Endothelial cell of umbilical vein (primary cell): ENCODE results near the gene LYSMD2. TPM values are rescaled to one million over a fixed set of nuclear protein-coding genes. Genes with fewer than 3 reads are reported as not detected.

ENCODE experiments used
- BruUV-seq: library from RNA; stranded (reverse); fragments of 400-500 nt; replicated peaks from 2 replicates; lab custom pipeline; 2021; lab: Mats Ljungman, UMichigan
- CTCF ChIA-PET: fragments of 300-600, 350-600 bp; sonication (Branson Sonifier 250); formaldehyde crosslinking; loops from one replicate; lab custom pipeline; 2021; ENCODE audit warnings: antibody characterized with exemption, inconsistent platforms; lab: Charles Lee
- POLR2A ChIA-PET: fragments of 300-600, 350-600 bp; sonication (Branson Sonifier 250); formaldehyde crosslinking; loops from one replicate; lab custom pipeline; 2021; ENCODE audit warnings: antibody characterized with exemption, inconsistent platforms; lab: Charles Lee
- DNase-seq: peaks from one replicate; pipeline ENCODE4 v3.0.0-alpha.2; 2011; ENCODE audit warnings: low read depth, low spot score
- FAIRE-seq: peaks from 2 replicates; lab custom pipeline; 2011; peaks lifted over from hg19 to GRCh38; lab: Jason Lieb, UNC
- H2AFZ ChIP-seq: 2 replicates; pipeline ENCODE4 v1.6.0; 2012; ENCODE audit warnings: low read depth, low read length, control low read depth, inconsistent platforms
- H3K27ac ChIP-seq: 2 replicates; pipeline ENCODE4 v1.5.1; 2011; ENCODE audit warnings: low read depth, mild to moderate bottlenecking, control low read depth, low read length, moderate library complexity; ENCODE audit not compliant: insufficient read depth
- H3K27me3 ChIP-seq, 2 experiments: 2 replicates each; pipeline versions ENCODE4 v1.6.0 to v1.6.1; 2011; ENCODE audit warnings: low read length in 2 of 2, mixed read lengths in 1 of 2; ENCODE audit not compliant: control insufficient read depth in 2 of 2, insufficient read depth in 2 of 2
- H3K36me3 ChIP-seq, 2 experiments: 2 replicates in 1 of 2; 3 replicates in 1 of 2; pipeline ENCODE4 v1.5.1; 2011; ENCODE audit warnings: low read length in 2 of 2, mild to moderate bottlenecking in 1 of 2, moderate library complexity in 1 of 2; ENCODE audit not compliant: control insufficient read depth in 2 of 2, insufficient read depth in 2 of 2; ENCODE audit errors: extremely low read depth in 1 of 2
- H3K4me1 ChIP-seq: 3 replicates; pipeline ENCODE4 v1.5.1; 2011; ENCODE audit warnings: mild to moderate bottlenecking, low read length; ENCODE audit not compliant: control insufficient read depth, insufficient read depth; ENCODE audit errors: extremely low read depth
- H3K4me2 ChIP-seq: 2 replicates; pipeline ENCODE4 v1.6.1; 2011; ENCODE audit warnings: low read length, control low read depth, mixed read lengths; ENCODE audit not compliant: insufficient read depth
- H3K4me3 ChIP-seq, 3 experiments: fragments of 200-600 bp in 1 of 3; sonication (generic), shearing (Covaris generic) in 1 of 3; replicated peaks in 1 of 3; 2 replicates each; pipeline ENCODE4 v1.5.1; 2011 to 2016; ENCODE audit warnings: control low read depth in 3 of 3, low read length in 3 of 3, mild to moderate bottlenecking in 2 of 3, inconsistent platforms in 1 of 3, low read depth in 1 of 3, moderate library complexity in 1 of 3; ENCODE audit not compliant: insufficient read depth in 1 of 3
- H3K79me2 ChIP-seq: 2 replicates; pipeline ENCODE4 v1.6.0; 2012; ENCODE audit warnings: low read length, inconsistent platforms; ENCODE audit not compliant: control insufficient read depth, insufficient read depth
- H3K9ac ChIP-seq: replicated peaks from 2 replicates; pipeline ENCODE3; 2011; ENCODE audit warnings: low read length, control low read depth; ENCODE audit not compliant: insufficient read depth; ENCODE audit errors: extremely low read depth
- H3K9me1 ChIP-seq: replicated peaks from 3 replicates; pipeline ENCODE4 v1.6.0; 2011; ENCODE audit warnings: mild to moderate bottlenecking, low read length; ENCODE audit not compliant: control insufficient read depth, insufficient read depth; ENCODE audit errors: extremely low read depth
- H3K9me3 ChIP-seq: replicated peaks from 2 replicates; pipeline ENCODE4 v1.5.1; 2012; ENCODE audit warnings: low read length, inconsistent platforms; ENCODE audit not compliant: control insufficient read depth, insufficient read depth
- H4K20me1 ChIP-seq: replicated peaks from 2 replicates; pipeline ENCODE3; 2011; ENCODE audit warnings: mild to moderate bottlenecking, low read length; ENCODE audit not compliant: control insufficient read depth, insufficient read depth; ENCODE audit errors: extremely low read depth
- CTCF ChIP-seq, 2 donors: IDR thresholded peaks; 1 replicate in 1 of 2; 2 replicates in 1 of 2; pipeline ENCODE4 v1.5.1; 2011; ENCODE audit warnings: low read length in 2 of 2, mild to moderate bottlenecking in 2 of 2, moderate library complexity in 2 of 2, control low read depth in 1 of 2, inconsistent platforms in 1 of 2, low read depth in 1 of 2; ENCODE audit not compliant: insufficient read depth in 1 of 2; ENCODE audit errors: extremely low read depth in 1 of 2
- MYC ChIP-seq: IDR thresholded peaks from one replicate; pipeline ENCODE4 v1.6.1; 2011; ENCODE audit warnings: mild to moderate bottlenecking, low read depth, low read length
- POLR2A ChIP-seq: IDR thresholded peaks from 2 replicates; pipeline ENCODE4 v1.6.1; 2012; ENCODE audit warnings: low read depth, mild to moderate bottlenecking, control low read depth, low read length
- dilution Hi-C: fragments of 300-500 bp; cut with MboI; formaldehyde crosslinking; loops from one replicate; pipeline ENCODE4 v1.15.0; 2019; ENCODE audit warnings: low sequenced_read_pairs; ENCODE audit not compliant: extremely low pct_ligation_motif_present
- intact Hi-C: fragments of 100-400 bp; cut with micrococcal nuclease; formaldehyde crosslinking; loops from one replicate; pipeline ENCODE4 v1.10.0; 2022
- polyA plus RNA-seq, 4 experiments: library from polyadenylated mRNA; depleted of rRNA in 3 of 4; stranded (reverse) in 3 of 4; unstranded in 1 of 4; fragments of >200 nt; gene quantifications; 2 replicates each; pipeline versions ENCODE4 v1.2.1 to v1.2.3, GENCODE V29; 2011 to 2012; ENCODE audit warnings: missing spikeins in 1 of 4
- total RNA-seq: library from RNA; stranded (reverse); gene quantifications from 2 replicates; pipeline ENCODE4 v1.2.3, GENCODE V29; 2021

LYSMD2 gene
- total and polyA plus RNA-seq, 2 donors (not counting 3 experiments of a cell fraction or from before 2014, with no cell fraction given): 6.2 to 8.0 TPM

- H3K9ac ChIP-seq: no peak overlapping the region
- H3K27ac ChIP-seq: no peak overlapping the region
- no peak for TF ChIP-seq MYC
- TF ChIP-seq CTCF (IDR thresholded peaks at IDR 0.05; ENCODE audit: extremely low read depth in 1 of 2, insufficient read depth in 1 of 2, low read depth in 1 of 2, low read length in 2 of 2): no peak
- TF ChIP-seq POLR2A: no peak
- no peaks in the 10 kb centered on the region for H3K9me1 ChIP-seq
- DNase-seq (no peak), FAIRE-seq (peak; percentile 52)
- no peaks in the 10 kb centered on the region for H3K36me3 ChIP-seq
- no peak overlapping the region for H2AFZ ChIP-seq
- no peaks in the 10 kb centered on the region for H4K20me1 ChIP-seq
- dilution Hi-C loops: no loop called here
- H3K4me3 ChIP-seq: no peak overlapping the region
- H3K4me2 ChIP-seq: no peak overlapping the region
- no peaks in the 10 kb centered on the region for H3K9me3 ChIP-seq
- ChIA-PET CTCF (interaction anchor here (1.8 kb wide), 1 partner anchor 10 kb away, joined by 4 read pairs; the partner anchor contains the start of gene LYSMD2), POLR2A (no interaction called here)
- H3K79me2 ChIP-seq: no peaks in the 10 kb centered on the region
- H3K27me3 ChIP-seq: no peaks in the 10 kb centered on the region
- no TSS peak for BruUV-seq
- intact Hi-C loops: no loop called here
- no peaks in the 10 kb centered on the region for H3K4me1 ChIP-seq
These were observed 10.1 kb downstream of the LYSMD2 start for GRCh38 chr15:51727141-51727897.
